ENCODE measurements around the gene ITGA8. TPM values are rescaled to one million over a fixed set of nuclear protein-coding genes. Genes with fewer than 3 reads are reported as not detected.
"Not testable (repeated sequence)": the region's sequence is repeated elsewhere in the genome, so short reads cannot be mapped to it uniquely, and the experiment has no call there.

The ITGA8 gene
- total RNA-seq, 1 donor from 2014 or later: 0.13 TPM

GRCh38 chr10:15588635-15589508 lies 130.8 kb downstream of the ITGA8 start:
- no peak for DNase-seq (ENCODE audit: low read depth)
- H3K27me3 ChIP-seq (ENCODE audit: control insufficient read depth, insufficient read depth, low read length): no peaks in the 10 kb centered on the region
- TF ChIP-seq CTCF (IDR thresholded peaks at IDR 0.05; ENCODE audit: insufficient read depth, low read length, poor library complexity, severe bottlenecking): no peak

GRCh38 chr10:15588151-15588550 lies 131.6 kb downstream of the ITGA8 start:
- no peak for DNase-seq (ENCODE audit: low read depth)
- TF ChIP-seq CTCF (IDR thresholded peaks at IDR 0.05; ENCODE audit: insufficient read depth, low read length, poor library complexity, severe bottlenecking): no peak

More at GRCh38 chr10:15588635-15589508, 130.8 kb downstream of the ITGA8 start:
- no peaks in the 10 kb centered on the region for H3K36me3 ChIP-seq (ENCODE audit: control insufficient read depth, insufficient read depth, low read length)
- H3K4me3 ChIP-seq (ENCODE audit: low read depth, low read length): no peak overlapping the region

GRCh38 chr10:15587271-15587670 lies 132.5 kb downstream of the ITGA8 start:
- H3K27me3 ChIP-seq (ENCODE audit: control insufficient read depth, insufficient read depth, low read length): no peaks in the 10 kb centered on the region
- no peak overlapping the region for H3K4me3 ChIP-seq (ENCODE audit: low read depth, low read length)
- no peak for DNase-seq (ENCODE audit: low read depth)
- H3K36me3 ChIP-seq (ENCODE audit: control insufficient read depth, insufficient read depth, low read length): no peaks in the 10 kb centered on the region
- no peak for TF ChIP-seq CTCF (IDR thresholded peaks at IDR 0.05; ENCODE audit: insufficient read depth, low read length, poor library complexity, severe bottlenecking)

More at GRCh38 chr10:15588151-15588550, 131.6 kb downstream of the ITGA8 start:
- Histone ChIP-seq H3K4me3 (ENCODE audit: low read depth, low read length) (no peak overlapping the region), H3K36me3 (ENCODE audit: control insufficient read depth, insufficient read depth, low read length) (no peaks in the 10 kb centered on the region), H3K27me3 (ENCODE audit: control insufficient read depth, insufficient read depth, low read length) (no peaks in the 10 kb centered on the region)

- Histone ChIP-seq H3K27me3 (ENCODE audit: control insufficient read depth, insufficient read depth, low read length) (no peaks in the 10 kb centered on the region), H3K4me3 (ENCODE audit: low read depth, low read length) (no peak overlapping the region), H3K36me3 (ENCODE audit: control insufficient read depth, insufficient read depth, low read length) (no peaks in the 10 kb centered on the region)
- peak; percentile 2 for DNase-seq (ENCODE audit: low read depth)
- peak; percentile 82 for TF ChIP-seq CTCF (IDR thresholded peaks at IDR 0.05; ENCODE audit: insufficient read depth, low read length, poor library complexity, severe bottlenecking)
Measured at GRCh38 chr10:15585303-15585715, 134.4 kb downstream of the ITGA8 start.

- H3K27me3 ChIP-seq (ENCODE audit: control insufficient read depth, insufficient read depth, low read length); H3K4me3 ChIP-seq (ENCODE audit: low read depth, low read length); DNase-seq (ENCODE audit: low read depth); H3K36me3 ChIP-seq (ENCODE audit: control insufficient read depth, insufficient read depth, low read length): not testable (repeated sequence)
Measured at GRCh38 chr10:15582972-15583371, 136.8 kb downstream of the ITGA8 start.

- TF ChIP-seq CTCF (IDR thresholded peaks at IDR 0.05; ENCODE audit: insufficient read depth, low read length, poor library complexity, severe bottlenecking): no peak
- DNase-seq (ENCODE audit: low read depth): no peak
- no peaks in the 10 kb centered on the region for H3K27me3 ChIP-seq (ENCODE audit: control insufficient read depth, insufficient read depth, low read length)
- no peak overlapping the region for H3K4me3 ChIP-seq (ENCODE audit: low read depth, low read length)
- no peaks in the 10 kb centered on the region for H3K36me3 ChIP-seq (ENCODE audit: control insufficient read depth, insufficient read depth, low read length)
Measured at GRCh38 chr10:15579605-15580004, 140.1 kb downstream of the ITGA8 start.

Data from kidney epithelial cell (primary cell).